ENCODE data around the gene GPR171.

The GPR171 gene

DNA sequence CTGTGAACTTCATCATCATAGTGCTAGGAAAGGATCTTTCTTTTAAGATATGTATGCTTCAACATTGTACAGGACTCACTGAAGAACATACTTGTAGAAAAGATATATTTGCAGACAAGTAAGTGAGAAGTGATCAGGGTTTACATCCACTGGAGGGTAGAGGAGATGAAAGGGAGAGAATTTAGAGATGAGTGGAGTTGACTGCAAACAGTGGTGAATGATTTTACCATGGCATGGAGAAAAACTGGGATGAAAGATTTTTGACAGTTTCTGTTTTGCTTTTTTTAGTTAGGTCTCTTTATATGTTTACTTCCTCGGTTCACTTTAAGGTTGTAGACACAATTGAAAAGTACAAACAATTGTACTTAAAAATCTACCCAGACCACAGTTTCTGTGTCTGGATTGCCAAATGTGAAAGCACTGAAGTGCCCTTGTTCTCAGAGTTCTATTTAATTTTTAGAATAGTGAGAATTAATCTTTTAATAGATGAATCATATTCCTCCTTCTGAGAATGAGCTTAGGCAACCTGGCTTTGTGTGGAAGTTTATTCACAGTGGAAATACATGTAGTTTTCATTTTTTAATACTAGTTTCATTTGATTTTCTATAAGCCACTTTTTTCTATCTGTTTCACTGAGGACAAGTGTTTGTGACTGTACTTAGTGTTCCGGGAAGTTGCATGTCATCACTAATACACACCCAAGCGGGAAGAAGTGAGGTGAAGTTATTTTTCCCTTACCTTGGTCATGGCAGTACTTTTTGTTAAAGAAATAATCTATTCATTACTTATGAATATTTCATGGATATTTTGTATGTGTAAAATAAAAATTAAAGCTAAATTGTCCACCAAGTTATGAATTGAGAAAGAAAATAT, 1.8 kb upstream of the GPR171 start:
- POLR2A ChIA-PET = no interaction called here
- CTCF ChIA-PET = no interaction called here
- Histone ChIP-seq H3K4me3 (ENCODE audit: low read depth, low read length) (no peak overlapping the region), H3K9me3 (ENCODE audit: control insufficient read depth, insufficient read depth, low read depth, low read length) (no peaks in the 10 kb centered on the region), H3K27ac (ENCODE audit: extremely low read depth, low read depth, low read length) (no peak overlapping the region), H3K36me3 (ENCODE audit: control insufficient read depth in 2 of 2, insufficient read depth in 1 of 2, low read length in 2 of 2) (no peaks in the 10 kb centered on the region), H3K4me1 (ENCODE audit: control insufficient read depth, insufficient read depth, low read length) (no peaks in the 10 kb centered on the region)
- TF ChIP-seq MEIS1 (CRISPR knock-in tag; IDR thresholded peaks at IDR 0.05; ENCODE audit: borderline replicate concordance) (no peak), ZEB2 (tag by site-specific recombination; IDR thresholded peaks at IDR 0.05) (no peak), ZNF239 (tag by site-specific recombination; IDR thresholded peaks at IDR 0.05) (no peak), ZNF202 (tag by site-specific recombination; IDR thresholded peaks at IDR 0.05; ENCODE audit: borderline replicate concordance) (no peak), ZNF26 (tag by site-specific recombination; IDR thresholded peaks at IDR 0.05) (no peak), ZNF529 (tag by site-specific recombination; IDR thresholded peaks at IDR 0.05; ENCODE audit: insufficient replicate concordance) (no peak), ZNF112 (tag by site-specific recombination; IDR thresholded peaks at IDR 0.05) (no peak), ZNF23 (tag by site-specific recombination; IDR thresholded peaks at IDR 0.05; ENCODE audit: borderline replicate concordance) (no peak), ZBTB21 (tag by site-specific recombination; IDR thresholded peaks at IDR 0.05) (no peak), SCRT1 (tag by site-specific recombination; IDR thresholded peaks at IDR 0.05; ENCODE audit: borderline replicate concordance) (no peak)
- TF ChIP-seq, protein P1, sequence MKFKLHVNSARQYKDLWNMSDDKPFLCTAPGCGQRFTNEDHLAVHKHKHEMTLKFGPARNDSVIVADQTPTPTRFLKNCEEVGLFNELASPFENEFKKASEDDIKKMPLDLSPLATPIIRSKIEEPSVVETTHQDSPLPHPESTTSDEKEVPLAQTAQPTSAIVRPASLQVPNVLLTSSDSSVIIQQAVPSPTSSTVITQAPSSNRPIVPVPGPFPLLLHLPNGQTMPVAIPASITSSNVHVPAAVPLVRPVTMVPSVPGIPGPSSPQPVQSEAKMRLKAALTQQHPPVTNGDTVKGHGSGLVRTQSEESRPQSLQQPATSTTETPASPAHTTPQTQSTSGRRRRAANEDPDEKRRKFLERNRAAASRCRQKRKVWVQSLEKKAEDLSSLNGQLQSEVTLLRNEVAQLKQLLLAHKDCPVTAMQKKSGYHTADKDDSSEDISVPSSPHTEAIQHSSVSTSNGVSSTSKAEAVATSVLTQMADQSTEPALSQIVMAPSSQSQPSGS (tag by site-specific recombination; IDR thresholded peaks at IDR 0.05; ENCODE audit: low read depth) = no peak
- TF ChIP-seq, protein P2, sequence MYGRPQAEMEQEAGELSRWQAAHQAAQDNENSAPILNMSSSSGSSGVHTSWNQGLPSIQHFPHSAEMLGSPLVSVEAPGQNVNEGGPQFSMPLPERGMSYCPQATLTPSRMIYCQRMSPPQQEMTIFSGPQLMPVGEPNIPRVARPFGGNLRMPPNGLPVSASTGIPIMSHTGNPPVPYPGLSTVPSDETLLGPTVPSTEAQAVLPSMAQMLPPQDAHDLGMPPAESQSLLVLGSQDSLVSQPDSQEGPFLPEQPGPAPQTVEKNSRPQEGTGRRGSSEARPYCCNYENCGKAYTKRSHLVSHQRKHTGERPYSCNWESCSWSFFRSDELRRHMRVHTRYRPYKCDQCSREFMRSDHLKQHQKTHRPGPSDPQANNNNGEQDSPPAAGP (tag by site-specific recombination; IDR thresholded peaks at IDR 0.05) = no peak

DNA sequence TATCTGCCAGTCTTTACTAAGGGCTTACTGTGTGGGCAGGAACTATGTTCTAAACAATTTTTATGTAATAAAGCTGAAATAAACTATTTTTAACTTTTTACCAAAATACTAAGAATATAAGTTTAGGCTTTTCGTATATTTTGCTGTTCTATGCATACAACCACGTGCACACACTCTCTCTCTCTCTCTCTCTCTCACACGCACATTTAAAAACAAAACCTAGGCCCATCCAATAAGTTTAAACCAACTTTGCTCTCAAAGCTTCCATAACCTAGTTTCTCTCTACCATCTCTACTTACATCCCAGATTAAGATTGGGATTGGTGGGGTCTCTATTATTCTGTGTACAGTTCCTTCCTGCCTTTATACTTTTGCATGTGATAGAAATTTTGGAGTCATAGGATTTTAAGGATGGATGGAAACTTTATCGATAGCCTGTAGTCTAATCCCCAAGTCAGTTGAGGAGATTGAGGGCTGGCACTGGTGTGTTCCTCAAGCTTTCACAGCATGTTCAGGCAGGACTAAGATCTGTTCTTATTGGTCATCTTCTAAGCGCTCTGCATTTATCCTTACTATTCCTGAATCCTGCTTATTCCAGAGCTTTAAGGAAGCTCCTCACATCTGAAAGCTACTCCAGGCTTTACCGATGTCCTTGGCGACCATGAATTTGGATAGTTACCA, 1.8 kb downstream of the GPR171 start:
- ChIA-PET CTCF (interaction anchor here (0.5 to 1.3 kb wide), 3 partner anchors 27 to 607 kb away, joined by 3 to 5 read pairs (median 3); no protein-coding TSS in a partner anchor), POLR2A (no interaction called here)
- TF ChIP-seq ZNF157 (tag by site-specific recombination; IDR thresholded peaks at IDR 0.05) = no peak
- no peak for TF ChIP-seq ZNF335 (tag by site-specific recombination; conservative IDR thresholded peaks at IDR 0.05)
- no peak for TF ChIP-seq TCF7L2 (IDR thresholded peaks at IDR 0.05; ENCODE audit: borderline replicate concordance, low read depth, low read length)
- TF ChIP-seq, protein P3, sequence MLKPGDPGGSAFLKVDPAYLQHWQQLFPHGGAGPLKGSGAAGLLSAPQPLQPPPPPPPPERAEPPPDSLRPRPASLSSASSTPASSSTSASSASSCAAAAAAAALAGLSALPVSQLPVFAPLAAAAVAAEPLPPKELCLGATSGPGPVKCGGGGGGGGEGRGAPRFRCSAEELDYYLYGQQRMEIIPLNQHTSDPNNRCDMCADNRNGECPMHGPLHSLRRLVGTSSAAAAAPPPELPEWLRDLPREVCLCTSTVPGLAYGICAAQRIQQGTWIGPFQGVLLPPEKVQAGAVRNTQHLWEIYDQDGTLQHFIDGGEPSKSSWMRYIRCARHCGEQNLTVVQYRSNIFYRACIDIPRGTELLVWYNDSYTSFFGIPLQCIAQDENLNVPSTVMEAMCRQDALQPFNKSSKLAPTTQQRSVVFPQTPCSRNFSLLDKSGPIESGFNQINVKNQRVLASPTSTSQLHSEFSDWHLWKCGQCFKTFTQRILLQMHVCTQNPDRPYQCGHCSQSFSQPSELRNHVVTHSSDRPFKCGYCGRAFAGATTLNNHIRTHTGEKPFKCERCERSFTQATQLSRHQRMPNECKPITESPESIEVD (tag by site-specific recombination; IDR thresholded peaks at IDR 0.05) = no peak
- TF ChIP-seq ZXDB (tag by site-specific recombination; IDR thresholded peaks at IDR 0.05) = no peak
- TF ChIP-seq ZNF585B (tag by site-specific recombination; IDR thresholded peaks at IDR 0.05) = no peak
- TF ChIP-seq, protein P4, sequence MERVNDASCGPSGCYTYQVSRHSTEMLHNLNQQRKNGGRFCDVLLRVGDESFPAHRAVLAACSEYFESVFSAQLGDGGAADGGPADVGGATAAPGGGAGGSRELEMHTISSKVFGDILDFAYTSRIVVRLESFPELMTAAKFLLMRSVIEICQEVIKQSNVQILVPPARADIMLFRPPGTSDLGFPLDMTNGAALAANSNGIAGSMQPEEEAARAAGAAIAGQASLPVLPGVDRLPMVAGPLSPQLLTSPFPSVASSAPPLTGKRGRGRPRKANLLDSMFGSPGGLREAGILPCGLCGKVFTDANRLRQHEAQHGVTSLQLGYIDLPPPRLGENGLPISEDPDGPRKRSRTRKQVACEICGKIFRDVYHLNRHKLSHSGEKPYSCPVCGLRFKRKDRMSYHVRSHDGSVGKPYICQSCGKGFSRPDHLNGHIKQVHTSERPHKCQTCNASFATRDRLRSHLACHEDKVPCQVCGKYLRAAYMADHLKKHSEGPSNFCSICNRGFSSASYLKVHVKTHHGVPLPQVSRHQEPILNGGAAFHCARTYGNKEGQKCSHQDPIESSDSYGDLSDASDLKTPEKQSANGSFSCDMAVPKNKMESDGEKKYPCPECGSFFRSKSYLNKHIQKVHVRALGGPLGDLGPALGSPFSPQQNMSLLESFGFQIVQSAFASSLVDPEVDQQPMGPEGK (tag by site-specific recombination; IDR thresholded peaks at IDR 0.05) = no peak
- TF ChIP-seq SP2 (tag by site-specific recombination; IDR thresholded peaks at IDR 0.05) = no peak
- TF ChIP-seq, protein P2 (tag by site-specific recombination; IDR thresholded peaks at IDR 0.05) = no peak
- TF ChIP-seq ZNF654 (tag by site-specific recombination; IDR thresholded peaks at IDR 0.05; ENCODE audit: low read depth) = no peak
- no peak overlapping the region for H3K4me3 ChIP-seq (ENCODE audit: low read depth, low read length)
- H3K36me3 ChIP-seq (ENCODE audit: control insufficient read depth in 2 of 2, insufficient read depth in 1 of 2, low read length in 2 of 2) = peaks cover 0 to 3% of the 10 kb centered on the region in 2 experiments; a peak in 1 of 3 replicates
- H3K27ac ChIP-seq (ENCODE audit: extremely low read depth, low read depth, low read length) = no peak overlapping the region
- no peaks in the 10 kb centered on the region for H3K9me3 ChIP-seq (ENCODE audit: control insufficient read depth, insufficient read depth, low read depth, low read length)
- no peaks in the 10 kb centered on the region for H3K4me1 ChIP-seq (ENCODE audit: control insufficient read depth, insufficient read depth, low read length)

All from HEK293 (cell line).